Hematopoietic multipotent progenitor cell treated with erythropoietin and hydrocortisone succinate and interleukin-3 and kit ligand, for 8 days (in vitro differentiated cells): ENCODE results near the gene ITGA2B.
"Not testable (repeated sequence)": the region's sequence is repeated elsewhere in the genome, so short reads cannot be mapped to it uniquely, and the experiment has no call there.

Source experiments
- DNase-seq: peaks from one replicate; pipeline ENCODE4 v3.0.0-alpha.2; 2015

Gene ITGA2B

DNA sequence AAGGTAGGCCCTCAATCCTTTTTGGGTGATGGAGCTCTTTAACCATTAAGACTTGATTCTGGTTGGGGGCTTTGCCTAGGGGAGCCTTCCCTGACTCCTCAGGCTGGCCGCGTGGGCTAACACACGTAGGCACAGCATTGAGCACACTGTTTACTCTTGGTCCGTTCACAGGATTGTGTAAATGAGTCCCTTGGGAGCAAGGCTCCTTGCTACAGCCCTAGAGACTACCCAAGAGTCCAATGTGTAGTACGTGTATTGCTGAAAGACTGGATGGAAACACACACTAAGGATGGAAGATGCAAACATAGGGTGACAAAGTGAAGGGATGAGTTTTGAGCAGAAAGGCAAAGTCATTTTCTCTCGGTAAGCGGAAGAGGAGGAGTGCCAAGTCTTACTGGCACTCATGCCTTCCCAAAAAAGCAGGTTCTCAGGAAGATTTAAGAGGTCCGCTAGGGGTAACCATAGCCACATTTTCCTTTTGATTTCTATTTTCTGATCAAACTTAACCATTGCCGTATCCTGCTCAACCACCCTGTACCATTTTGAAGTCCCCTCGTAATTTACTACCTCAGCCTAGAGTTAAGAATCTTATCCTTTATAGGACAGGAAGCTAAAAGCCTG is 911 bp upstream of the ITGA2B start:
- peak; percentile 49 for DNase-seq

DNA sequence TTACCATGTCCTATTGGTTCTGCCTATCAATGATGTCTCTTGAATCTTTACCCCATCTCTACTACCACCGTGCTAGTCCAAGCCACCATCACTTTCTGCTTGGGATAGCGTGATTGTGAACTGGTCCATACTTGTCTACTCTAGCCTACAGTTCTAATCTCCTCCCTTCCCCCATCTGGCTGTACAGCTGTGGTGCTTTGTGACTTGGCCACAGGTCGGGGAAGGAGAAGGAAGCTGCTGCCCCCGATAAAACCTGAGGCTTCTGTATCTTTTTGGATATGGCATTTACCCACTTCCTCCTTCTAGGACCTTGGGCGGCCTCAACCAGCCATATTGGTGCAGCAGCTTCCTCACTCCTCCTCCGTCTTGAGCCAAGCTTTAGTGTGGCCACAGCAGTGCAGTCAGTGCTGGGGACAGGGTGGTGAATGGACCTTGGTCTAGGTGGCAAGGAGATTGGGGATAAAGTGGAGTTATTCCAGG is 314 bp upstream of the ITGA2B start:
- peak; percentile 96 for DNase-seq

GRCh38 chr17:44387804-44388203 is 1.6 kb downstream of the ITGA2B start:
- peak; percentile 87 for DNase-seq

- DNase-seq = peak; percentile 27
These were observed 3.3 kb downstream of the ITGA2B start for GRCh38 chr17:44386182-44386525.

DNA sequence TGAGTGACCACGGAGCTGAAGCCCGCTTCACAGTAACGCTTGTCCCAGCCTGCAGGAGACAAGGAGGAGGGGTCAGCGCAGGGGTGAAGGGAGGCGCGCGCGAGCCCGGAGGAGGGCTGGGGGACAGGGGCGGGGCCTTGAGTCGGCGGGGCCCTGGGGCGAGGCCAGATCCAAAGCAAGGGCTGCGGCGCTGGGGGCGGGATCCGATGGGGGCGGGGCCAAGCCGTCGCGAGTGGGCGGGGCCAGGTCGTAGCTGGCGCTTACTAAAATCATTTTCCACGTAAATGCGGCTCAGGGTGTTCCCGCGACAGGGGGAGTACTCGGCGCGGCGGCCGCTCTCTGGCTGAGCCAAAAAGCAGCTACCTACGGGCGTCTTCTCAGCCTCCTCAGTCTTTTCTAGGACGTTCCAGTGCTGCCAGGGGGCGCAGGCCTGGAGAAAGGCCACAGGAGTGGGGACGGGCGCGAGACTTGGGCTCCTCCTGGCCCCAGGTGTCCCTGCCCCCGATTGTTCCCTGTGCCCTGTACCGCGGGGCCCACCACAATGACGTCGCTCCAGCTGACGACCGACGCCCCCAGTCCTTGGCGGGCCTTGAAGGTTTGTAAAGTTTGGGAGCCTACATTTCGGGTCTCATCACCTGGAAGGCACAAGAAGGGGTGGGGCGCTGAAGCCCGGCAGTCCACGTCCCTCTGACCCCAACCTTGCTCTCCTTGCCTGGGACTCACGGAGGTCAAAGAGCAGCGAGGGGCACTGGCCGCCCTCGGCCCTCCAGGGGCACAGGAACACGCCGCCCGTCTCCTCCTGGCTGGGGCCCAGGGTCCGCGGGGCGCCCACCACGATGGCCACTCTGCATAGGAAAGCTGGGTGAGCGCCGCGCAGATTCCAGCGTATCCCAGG is 3.9 kb downstream of the ITGA2B start:
- peak; percentile 88 for DNase-seq

- DNase-seq = no peak
These were observed 4.6 kb downstream of the ITGA2B start for GRCh38 chr17:44384823-44385286.

GRCh38 chr17:44384281-44384822 is 5.1 kb downstream of the ITGA2B start:
- DNase-seq = no peak

DNA sequence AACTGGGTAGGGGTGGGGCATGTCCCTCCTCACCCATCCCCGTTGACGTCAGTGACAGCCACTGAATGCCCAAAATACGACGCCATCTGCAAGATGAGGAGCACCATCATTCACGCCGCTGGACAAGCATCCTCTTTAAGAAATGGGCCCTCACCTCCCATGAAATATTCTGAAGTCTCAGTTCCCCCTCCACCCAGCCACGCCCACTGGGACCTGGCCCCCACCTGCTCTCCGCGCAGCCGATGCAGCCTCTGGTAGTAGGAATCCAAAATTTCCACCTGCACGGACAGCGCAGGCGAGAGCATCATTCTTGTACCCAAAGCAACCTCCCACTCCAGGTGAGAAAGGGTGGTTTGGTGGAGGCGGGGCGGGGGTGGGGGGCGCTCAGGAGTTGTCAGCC is 5.6 kb downstream of the ITGA2B start:
- DNase-seq = no peak

DNA sequence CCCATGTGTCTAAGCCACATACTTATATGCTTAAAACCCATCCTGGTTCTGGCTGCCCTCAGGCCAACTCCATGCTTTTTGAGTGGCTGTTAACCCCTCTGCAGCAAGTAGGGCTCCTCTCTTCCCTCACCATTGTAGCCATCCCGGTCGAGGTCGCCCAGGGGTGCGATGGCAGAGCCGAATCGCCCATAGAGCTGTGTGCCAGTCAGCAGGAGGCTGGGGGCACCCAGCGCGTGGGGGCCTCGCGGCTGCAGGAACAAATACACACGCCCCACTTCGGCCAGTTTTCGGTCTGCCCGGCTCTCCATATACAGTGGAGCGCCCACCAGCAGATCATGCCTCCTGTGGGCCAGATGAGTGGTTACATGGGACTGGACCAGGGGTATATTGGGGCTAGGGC is 6.1 kb downstream of the ITGA2B start:
- no peak for DNase-seq

GRCh38 chr17:44382917-44383316 is 6.5 kb downstream of the ITGA2B start:
- DNase-seq = no peak

- DNase-seq = no peak
These were observed 7.6 kb downstream of the ITGA2B start for GRCh38 chr17:44381810-44382305.

- DNase-seq = no peak
These were observed 8.7 kb downstream of the ITGA2B start for GRCh38 chr17:44380767-44381166.

GRCh38 chr17:44379887-44380286 is 9.6 kb downstream of the ITGA2B start:
- no peak for DNase-seq

DNA sequence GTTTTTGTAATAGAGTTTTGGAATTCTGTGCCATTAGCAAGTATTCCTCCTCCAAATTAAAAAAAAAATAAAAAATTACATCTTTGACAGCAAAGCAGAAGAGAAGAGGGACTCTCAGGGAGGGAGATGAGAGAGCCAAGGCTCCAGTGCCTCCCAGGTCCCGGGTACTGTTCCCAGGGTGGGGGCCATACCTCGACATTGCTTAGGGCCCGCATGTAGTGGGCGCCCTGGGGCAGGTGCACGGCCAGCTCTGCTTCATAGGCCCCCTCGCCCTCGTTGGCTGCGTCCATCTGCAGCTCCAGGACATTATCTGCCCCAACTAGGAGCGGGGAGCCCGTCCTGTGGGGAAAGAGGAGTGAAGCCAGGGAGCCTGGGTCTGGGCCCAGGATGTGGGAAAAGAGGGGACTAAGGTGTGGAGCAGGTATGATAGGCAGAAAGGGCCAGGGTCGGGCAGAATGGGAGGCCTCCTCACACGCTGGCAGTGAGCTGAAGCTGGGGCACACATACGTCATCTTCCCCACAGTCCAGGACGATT is 11.2 kb downstream of the ITGA2B start:
- DNase-seq = no peak

DNA sequence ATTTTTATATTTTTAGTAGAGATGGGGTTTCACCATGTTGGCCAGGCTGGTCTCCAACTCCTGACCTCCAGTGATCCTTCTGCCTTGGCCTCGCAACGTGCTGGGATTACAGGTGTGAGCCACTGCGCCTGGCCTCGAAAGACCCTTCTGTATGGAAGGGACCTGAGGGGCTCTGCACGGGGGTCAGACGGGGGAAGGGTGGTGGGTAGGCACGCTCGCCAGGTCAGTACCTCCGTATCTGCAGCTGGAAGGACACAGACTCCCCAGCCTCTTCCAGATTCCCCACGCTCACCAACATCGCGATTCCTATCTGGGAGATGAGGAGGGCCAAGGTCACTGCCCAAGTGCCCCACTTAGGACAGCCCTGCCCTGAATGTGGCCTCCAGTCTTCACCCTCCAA is 12.7 kb downstream of the ITGA2B start:
- no peak for DNase-seq

- DNase-seq = peak; percentile 33
These were observed 13.3 kb downstream of the ITGA2B start for GRCh38 chr17:44376124-44376523.

DNA sequence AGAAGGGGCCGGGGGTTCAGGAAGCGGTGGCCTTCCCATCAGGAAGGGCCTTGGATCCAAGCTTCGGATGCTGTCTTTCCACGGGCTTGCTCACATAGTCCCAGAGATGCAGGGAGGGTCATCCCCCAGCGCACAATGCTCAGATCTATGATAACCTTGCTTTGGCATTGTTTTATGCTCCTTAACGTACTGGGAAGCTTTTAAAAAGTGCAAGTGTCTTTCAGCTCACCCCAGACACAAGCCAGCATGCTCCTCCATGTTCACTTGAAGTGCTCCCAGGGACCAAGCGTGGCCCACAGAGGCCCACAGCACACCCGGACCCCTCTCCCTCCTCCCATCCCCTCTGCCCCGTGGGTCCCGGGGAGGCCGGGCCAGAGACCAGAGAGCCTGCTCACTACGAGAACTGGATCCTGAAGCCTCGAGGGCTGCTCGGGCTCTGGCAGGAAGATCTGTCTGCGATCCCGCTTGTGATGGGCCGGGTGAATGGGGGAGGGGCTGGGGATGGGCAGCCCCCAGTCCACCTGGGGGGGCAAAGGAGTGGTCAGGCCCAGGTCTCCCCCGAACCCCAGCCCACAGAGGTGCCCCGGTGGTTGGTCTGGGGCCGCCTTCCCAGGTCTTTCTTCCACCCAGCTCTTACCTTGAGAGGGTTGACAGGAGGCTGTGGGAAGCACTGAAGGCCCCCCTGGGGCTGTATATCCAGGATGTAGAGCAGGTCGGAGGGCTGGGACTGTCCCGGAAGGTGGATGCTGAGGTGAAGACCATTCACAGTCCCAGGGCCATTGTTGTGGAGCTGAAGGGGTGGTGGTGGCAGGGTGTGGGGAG is 14.0 kb downstream of the ITGA2B start:
- DNase-seq = no peak

GRCh38 chr17:44374306-44375195 is 14.9 kb downstream of the ITGA2B start:
- no peak for DNase-seq

- DNase-seq = no peak
These were observed 17.4 kb downstream of the ITGA2B start for GRCh38 chr17:44372036-44372435.

GRCh38 chr17:44369414-44370023 is 19.9 kb downstream of the ITGA2B start:
- not testable (repeated sequence) for DNase-seq
